Measurements from ENCODE around the gene PHLDB2. TPM values are rescaled to one million over a fixed set of nuclear protein-coding genes. Genes with fewer than 3 reads are reported as not detected.
A peak's percentile ranks its signal among the peaks of the same experiment; 100 is the strongest.

The PHLDB2 gene
- total and polyA plus RNA-seq, 11 donors, result 59.0 to 280 (median 115) TPM

- intact Hi-C loops (cut with DNase I), result no loop called here
- Histone ChIP-seq H3K4me1 (peaks cover 0 to 14% (median 2%) of the 10 kb centered on the region in 12 donors), H3K36me3 (no peaks in the 10 kb centered on the region), H3K4me3 (no peak overlapping the region), H3K27ac (no peak overlapping the region), H3K27me3 (peaks cover 0 to 12% (median 0%) of the 10 kb centered on the region in 9 donors), H3K9me3 (no peaks in the 10 kb centered on the region)
- ATAC-seq (no peak), DNase-seq (no peak)
- TF ChIP-seq POLR2A (IDR thresholded peaks at IDR 0.05), result no peak
- no peak for TF ChIP-seq CTCF (IDR thresholded peaks at IDR 0.05)
- WGBS, 4 donors, result 91 to 96% (median 94%) methylated on average over 2 of the region's 2 CpGs
Measured at GRCh38 chr3:112004669-112005068, 145.6 kb downstream of the PHLDB2 start.

- 74 to 98% (median 86%) methylated on average over 4 of the region's 4 CpGs for WGBS, 4 donors
- H3K36me3 ChIP-seq, result no peaks in the 10 kb centered on the region
- intact Hi-C loops (cut with DNase I), result no loop called here
- TF ChIP-seq POLR2A (IDR thresholded peaks at IDR 0.05), result no peak
- TF ChIP-seq CTCF (IDR thresholded peaks at IDR 0.05), result no peak
- H3K27ac ChIP-seq, result no peak overlapping the region
- DNase-seq (no peak), ATAC-seq (no peak)
- no peaks in the 10 kb centered on the region for H3K9me3 ChIP-seq
- H3K4me1 ChIP-seq, result peaks cover 0 to 15% (median 2%) of the 10 kb centered on the region in 12 donors
- peaks cover 0 to 7% (median 0%) of the 10 kb centered on the region in 9 donors for H3K27me3 ChIP-seq
- no peak overlapping the region for H3K4me3 ChIP-seq
Measured at GRCh38 chr3:112005091-112005672, 146.1 kb downstream of the PHLDB2 start.

- DNase-seq (peak in 1 of 5 donors; percentile 32), ATAC-seq (no peak)
- intact Hi-C loops (cut with DNase I), result loop anchor here in 1 of 10 donors (2.0 kb wide), 1 partner anchor 23 kb away; no protein-coding TSS in a partner anchor
- Histone ChIP-seq H3K4me1 (peaks cover 0 to 35% (median 14%) of the 10 kb centered on the region in 12 donors), H3K27ac (no peak overlapping the region), H3K36me3 (no peaks in the 10 kb centered on the region), H3K4me3 (no peak overlapping the region), H3K27me3 (no peaks in the 10 kb centered on the region), H3K9me3 (no peaks in the 10 kb centered on the region)
- TF ChIP-seq CTCF (IDR thresholded peaks at IDR 0.05) (no peak), POLR2A (IDR thresholded peaks at IDR 0.05) (no peak)
- WGBS, 4 donors, result 8 to 22% (median 16%) methylated on average over 1 of the region's 1 CpG
Measured at GRCh38 chr3:112007633-112008032, 148.6 kb downstream of the PHLDB2 start.

GRCh38 chr3:112009670-112010069, 150.6 kb downstream of the PHLDB2 start:
- Histone ChIP-seq H3K36me3 (no peaks in the 10 kb centered on the region), H3K27me3 (no peaks in the 10 kb centered on the region), H3K9me3 (no peaks in the 10 kb centered on the region), H3K4me1 (peaks cover 0 to 48% (median 22%) of the 10 kb centered on the region in 12 donors), H3K4me3 (no peak overlapping the region), H3K27ac (no peak overlapping the region)
- DNase-seq (no peak), ATAC-seq (no peak)
- intact Hi-C loops (cut with DNase I), result loop anchor here in 1 of 10 donors (5.0 kb wide), 1 partner anchor 32 kb away; the partner anchor contains the start of gene ABHD10
- WGBS, 4 donors, result 46 to 62% (median 61%) methylated on average over 2 of the region's 2 CpGs
- TF ChIP-seq POLR2A (IDR thresholded peaks at IDR 0.05) (no peak), CTCF (IDR thresholded peaks at IDR 0.05) (no peak)

All from heart left ventricle (tissue), 16 donors.